GM12875 (cell line): ENCODE results near the gene CRYL1.

Source experiments
- H3K4me3 ChIP-seq: one replicate; pipeline ENCODE4 v1.5.1; 2011; ENCODE audit warnings: low read depth, low read length, control low read depth
- TF ChIP-seq, protein P1 (sequence below): IDR thresholded peaks from 2 replicates; pipeline ENCODE4 v1.5.1; 2011; ENCODE audit warnings: low read depth, mild to moderate bottlenecking, control low read depth, inconsistent platforms, low read length, moderate library complexity, borderline replicate concordance; ENCODE audit not compliant: insufficient read depth

Gene CRYL1

DNA sequence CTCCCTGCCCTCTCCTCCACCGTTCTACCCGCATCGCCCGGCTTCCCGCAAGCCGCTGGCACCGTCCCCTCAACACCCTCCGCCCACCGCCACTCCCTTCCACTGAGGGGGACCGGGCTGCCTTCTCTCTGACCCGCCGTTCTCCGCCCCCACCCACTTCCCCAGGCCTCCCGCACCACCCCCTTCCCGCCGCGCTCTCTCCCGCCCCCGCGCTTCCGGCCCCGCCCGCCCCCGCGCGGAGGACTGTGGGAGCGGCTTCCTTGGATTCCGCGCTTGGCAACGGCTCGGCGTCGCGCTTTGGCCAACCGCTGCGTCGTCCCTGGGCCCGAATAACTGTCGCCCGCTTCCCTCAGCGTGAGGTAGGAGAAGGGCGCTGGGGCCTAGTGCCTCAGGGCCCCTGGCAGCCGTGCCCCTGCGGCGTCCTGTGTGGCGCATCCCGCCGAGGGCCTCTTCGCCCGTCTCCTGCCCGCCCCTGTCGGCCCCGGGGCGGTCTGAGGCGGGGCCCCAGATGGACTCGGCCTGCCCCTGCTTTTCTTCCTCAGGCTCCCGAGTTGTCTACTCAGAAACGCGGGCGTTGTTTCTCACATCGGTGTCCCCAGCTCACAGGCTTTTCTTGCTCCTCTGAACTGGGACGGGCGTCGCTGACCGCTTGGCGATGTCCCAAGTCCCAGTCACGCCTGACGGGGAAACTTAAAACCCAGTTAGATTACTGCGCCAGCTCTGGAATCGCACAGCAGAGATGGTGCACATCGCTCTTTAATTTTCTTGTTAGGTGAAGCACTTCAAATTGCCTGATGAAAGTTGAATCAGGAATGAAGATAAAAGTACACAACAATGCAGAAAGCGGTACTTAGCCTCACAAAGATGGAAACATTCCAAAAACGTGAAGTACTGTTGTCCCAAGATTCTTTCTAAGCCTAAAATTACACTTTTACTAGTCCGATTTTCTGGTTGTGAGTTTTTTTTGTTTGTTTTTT lies 41.5 kb upstream of the CRYL1 start, which contains the start of gene IFT88:
TSS of gene IFT88 (plus strand) at position 260 of the 977 bp plus-strand sequence. CDS start 7,229 bp downstream, outside the sequence.
- H3K4me3 ChIP-seq = peak within 1 kb of the TSS; percentile 63
- TF ChIP-seq, protein P1, sequence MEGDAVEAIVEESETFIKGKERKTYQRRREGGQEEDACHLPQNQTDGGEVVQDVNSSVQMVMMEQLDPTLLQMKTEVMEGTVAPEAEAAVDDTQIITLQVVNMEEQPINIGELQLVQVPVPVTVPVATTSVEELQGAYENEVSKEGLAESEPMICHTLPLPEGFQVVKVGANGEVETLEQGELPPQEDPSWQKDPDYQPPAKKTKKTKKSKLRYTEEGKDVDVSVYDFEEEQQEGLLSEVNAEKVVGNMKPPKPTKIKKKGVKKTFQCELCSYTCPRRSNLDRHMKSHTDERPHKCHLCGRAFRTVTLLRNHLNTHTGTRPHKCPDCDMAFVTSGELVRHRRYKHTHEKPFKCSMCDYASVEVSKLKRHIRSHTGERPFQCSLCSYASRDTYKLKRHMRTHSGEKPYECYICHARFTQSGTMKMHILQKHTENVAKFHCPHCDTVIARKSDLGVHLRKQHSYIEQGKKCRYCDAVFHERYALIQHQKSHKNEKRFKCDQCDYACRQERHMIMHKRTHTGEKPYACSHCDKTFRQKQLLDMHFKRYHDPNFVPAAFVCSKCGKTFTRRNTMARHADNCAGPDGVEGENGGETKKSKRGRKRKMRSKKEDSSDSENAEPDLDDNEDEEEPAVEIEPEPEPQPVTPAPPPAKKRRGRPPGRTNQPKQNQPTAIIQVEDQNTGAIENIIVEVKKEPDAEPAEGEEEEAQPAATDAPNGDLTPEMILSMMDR = no peak

- peak overlapping the region; percentile 63 for H3K4me3 ChIP-seq
Measured at GRCh38 chr13:20566468-20566897, 40.8 kb upstream of the CRYL1 start.

DNA sequence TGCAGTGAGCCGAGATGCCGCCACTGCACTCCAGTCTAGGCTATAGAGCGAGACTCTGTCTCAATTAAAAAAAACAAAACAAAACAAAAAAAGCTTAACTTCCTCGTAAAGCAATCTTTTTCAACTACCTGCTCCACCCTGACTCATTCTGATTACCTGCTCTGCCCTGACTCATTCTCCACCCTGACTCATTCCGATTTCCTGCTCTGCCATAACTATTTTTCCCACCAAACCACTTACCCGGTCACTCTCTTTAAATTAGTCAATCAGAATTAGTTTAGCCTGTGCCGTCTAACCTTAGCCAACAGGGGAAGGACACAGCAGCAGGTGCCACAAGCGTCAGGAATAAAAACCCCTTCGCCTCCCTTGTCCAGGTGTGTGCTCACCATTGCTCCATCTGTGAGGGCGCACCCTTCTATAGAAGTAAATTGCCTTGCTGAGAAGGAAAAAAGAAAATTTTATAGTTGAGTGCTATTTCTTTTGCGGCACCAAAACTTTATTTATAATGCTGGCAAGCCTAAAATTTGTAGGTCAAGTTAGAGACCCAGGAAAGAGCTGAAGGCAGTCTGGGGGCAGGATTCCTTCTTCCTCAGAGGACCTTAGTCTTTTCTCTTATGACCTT lies 39.6 kb upstream of the CRYL1 start:
- TF ChIP-seq, protein P1 = no peak
- no peak overlapping the region for H3K4me3 ChIP-seq

More at GRCh38 chr13:20566468-20566897, 40.8 kb upstream of the CRYL1 start:
- TF ChIP-seq, protein P1 = no peak

DNA sequence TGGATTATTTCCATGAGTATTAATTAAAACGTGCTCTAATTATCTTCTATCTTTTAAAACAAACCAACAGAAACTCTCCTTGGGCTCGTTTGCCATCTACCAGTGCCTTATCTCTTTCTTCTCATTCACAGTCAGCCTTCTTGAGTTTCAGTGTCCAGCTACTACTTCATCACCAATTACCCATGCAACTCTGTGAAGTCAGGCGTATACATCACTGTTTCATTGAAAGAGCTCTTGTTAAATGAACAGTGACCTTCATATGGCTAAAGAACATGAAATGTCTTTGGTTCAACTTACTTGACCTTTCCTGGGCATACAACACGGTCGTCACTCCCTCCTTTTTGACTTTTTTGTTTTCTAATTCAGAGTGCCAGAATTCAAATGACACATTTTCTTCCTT lies 36.1 kb upstream of the CRYL1 start:
- no peak overlapping the region for H3K4me3 ChIP-seq
- TF ChIP-seq, protein P1 = no peak

DNA sequence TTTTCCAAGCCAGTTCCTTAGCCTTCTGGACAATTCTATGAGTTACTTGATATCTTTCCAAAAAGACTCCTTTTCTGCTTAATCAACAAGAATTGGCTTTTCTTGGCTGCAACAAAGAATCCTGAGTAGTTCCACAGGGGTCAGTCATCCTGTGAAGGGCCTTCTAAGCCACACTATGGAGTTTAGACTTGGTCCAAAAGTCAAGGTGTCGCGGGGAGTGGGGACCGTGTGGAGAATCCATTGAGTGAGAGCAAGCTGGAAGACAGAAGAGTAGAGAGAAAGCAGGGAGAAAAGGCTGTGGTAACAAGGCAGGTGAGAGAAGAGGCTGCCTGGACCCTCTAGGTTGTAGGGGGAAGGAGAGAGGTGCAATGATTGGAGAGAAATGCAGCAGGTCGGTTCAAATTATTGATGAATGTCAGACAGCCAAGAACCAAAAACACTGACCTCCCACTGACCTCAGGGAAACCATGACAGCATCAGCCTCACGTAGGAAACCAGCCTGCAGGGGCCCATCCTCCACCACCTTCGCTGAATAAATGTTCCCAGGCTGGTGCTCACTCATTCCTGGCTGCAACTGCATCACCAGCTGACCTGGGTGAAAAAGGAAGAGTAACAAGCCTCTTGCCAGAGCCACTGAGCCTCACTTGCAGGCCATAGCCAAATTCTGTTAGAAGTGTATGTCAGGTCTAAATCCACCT lies 34.2 kb upstream of the CRYL1 start:
- H3K4me3 ChIP-seq = no peak overlapping the region
- TF ChIP-seq, protein P1 = no peak

DNA sequence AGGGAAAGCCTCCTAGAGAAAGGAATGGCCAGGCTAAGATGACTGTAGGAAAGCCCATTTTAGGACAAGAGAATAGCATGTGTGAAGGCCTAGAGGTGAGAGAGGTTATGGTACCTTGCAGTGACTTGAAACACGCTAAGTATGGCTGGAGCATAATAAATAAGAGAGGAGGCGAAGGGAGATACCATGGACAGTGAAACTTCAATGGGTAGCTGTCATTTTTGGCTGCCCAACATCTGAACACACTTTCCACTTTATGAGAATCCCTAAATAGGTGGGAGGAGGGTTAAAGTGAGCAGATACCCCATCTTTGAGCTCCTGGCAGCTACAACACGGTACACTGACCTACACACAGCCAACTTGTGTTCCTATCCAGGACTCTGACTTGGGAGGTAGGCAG lies 33.3 kb upstream of the CRYL1 start:
- TF ChIP-seq, protein P1 = no peak
- H3K4me3 ChIP-seq = no peak overlapping the region
